Small intestine (tissue), 7 donors: ENCODE measurements around the gene VAV3. TPM values are rescaled to one million over a fixed set of nuclear protein-coding genes. Genes with fewer than 3 reads are reported as not detected.

Source experiments
- DNase-seq, 2 donors: peaks; one replicate each; pipeline versions ENCODE4 v3.0.0 to v3.0.0-alpha.2; 2013
- FAIRE-seq: peaks from 2 replicates; lab custom pipeline; 2012; peaks lifted over from hg19 to GRCh38; lab: Jason Lieb, UNC
- H3K27ac ChIP-seq, 3 donors: one replicate each; pipeline ENCODE4 v1.5.1; 2013; ENCODE audit warnings: low read length in 2 of 3, mild to moderate bottlenecking in 2 of 3, control low read depth in 1 of 3, inconsistent platforms in 1 of 3, low read depth in 1 of 3, moderate library complexity in 1 of 3
- H3K27me3 ChIP-seq, 3 donors: one replicate each; pipeline ENCODE4 v1.6.1; 2013; ENCODE audit warnings: low read length in 3 of 3, inconsistent platforms in 1 of 3; ENCODE audit not compliant: control insufficient read depth in 3 of 3, insufficient read depth in 3 of 3
- H3K36me3 ChIP-seq, 3 donors: one replicate each; pipeline ENCODE4 v1.6.1; 2013; ENCODE audit warnings: low read length in 3 of 3, inconsistent platforms in 1 of 3, low read depth in 1 of 3, mild to moderate bottlenecking in 1 of 3, moderate library complexity in 1 of 3; ENCODE audit not compliant: control insufficient read depth in 3 of 3, insufficient read depth in 2 of 3
- H3K4me1 ChIP-seq, 3 donors: one replicate each; pipeline ENCODE4 v1.6.1; 2013; ENCODE audit warnings: low read length in 2 of 3, inconsistent platforms in 1 of 3, low read depth in 1 of 3, mild to moderate bottlenecking in 1 of 3, moderate library complexity in 1 of 3; ENCODE audit not compliant: control insufficient read depth in 3 of 3, insufficient read depth in 2 of 3
- H3K4me3 ChIP-seq, 3 donors: one replicate each; pipeline ENCODE4 v1.5.1; 2013; ENCODE audit warnings: low read length in 3 of 3, control low read depth in 1 of 3, inconsistent platforms in 1 of 3, low read depth in 1 of 3, mild to moderate bottlenecking in 1 of 3, moderate library complexity in 1 of 3
- H3K9me3 ChIP-seq, 2 donors: one replicate each; pipeline ENCODE4 v1.6.1; 2013; ENCODE audit warnings: low read depth in 1 of 2, low read length in 1 of 2; ENCODE audit not compliant: control insufficient read depth in 2 of 2, insufficient read depth in 1 of 2
- WGBS, 3 donors: extraction: QIAGEN DNeasy Blood & Tissue Kit; methylation state at CpG; one replicate each; pipeline ENCODE4 v1.1.7; 2013; 5-methylcytosine and 5-hydroxymethylcytosine counted together
- polyA plus RNA-seq, 4 donors: library from polyadenylated mRNA; stranded (reverse) in 3 of 4; unstranded in 1 of 4; fragments of 200-250 nt in 3 of 4; fragments of 120-200 nt in 1 of 4; gene quantifications; one replicate each; pipeline versions ENCODE4 v1.2.1 to v1.2.3, GENCODE V29; 2013
- donor health status: healthy with polysubstance abuse.
- donor health status: control.
- donor health status: control.
- donor health status: Bipolar disorder and iron deficiency.
- donor health status: healthy.

Gene VAV3
- polyA plus RNA-seq, 4 donors: 5.4 to 50.2 (median 11.2) TPM

DNA sequence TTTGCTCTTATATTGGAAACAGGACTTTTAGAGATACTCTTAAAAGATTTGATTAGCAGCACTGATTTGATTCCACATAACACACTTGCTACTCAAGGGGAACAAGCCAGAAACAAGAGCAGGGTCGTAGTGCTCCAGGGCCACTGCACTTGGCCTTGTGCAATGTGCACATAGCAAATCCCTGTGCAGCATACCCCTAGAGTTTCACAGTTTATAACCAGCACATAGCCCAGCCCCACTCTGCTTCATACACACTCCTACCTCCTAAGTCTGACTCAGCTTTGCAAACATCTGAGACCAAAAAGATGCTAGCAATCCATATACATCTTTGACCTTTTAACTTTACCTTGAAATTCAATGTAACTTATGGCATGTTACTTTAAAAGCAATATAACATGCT, 157.6 kb downstream of the VAV3 start:
- 78 to 86% (median 85%) methylated on average over 1 of the region's 1 CpG for WGBS, 3 donors

DNA sequence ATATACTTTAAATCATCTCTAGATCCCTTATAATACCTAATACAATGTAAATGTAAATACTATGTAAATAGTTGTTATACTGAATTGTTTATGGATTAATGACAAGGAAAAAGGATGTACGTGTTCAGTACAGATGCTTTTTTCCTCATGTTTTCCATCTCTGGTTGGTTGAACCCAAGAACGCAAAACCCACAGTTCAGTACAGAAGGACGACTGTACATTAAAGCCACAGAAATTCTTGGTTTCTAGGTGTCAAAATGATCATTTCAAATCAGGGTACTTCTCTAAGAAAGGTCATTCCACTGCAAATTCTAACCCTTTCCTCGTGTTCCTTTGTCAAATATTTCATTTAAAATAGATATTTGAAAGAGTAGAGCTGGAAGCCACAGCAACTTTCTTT, 158.1 kb downstream of the VAV3 start:
- H3K27ac ChIP-seq: no peak overlapping the region
- WGBS, 3 donors: 84 to 92% (median 85%) methylated on average over 4 of the region's 4 CpGs
- no peaks in the 10 kb centered on the region for H3K27me3 ChIP-seq
- H3K4me1 ChIP-seq: no peaks in the 10 kb centered on the region
- H3K4me3 ChIP-seq: no peak overlapping the region
- FAIRE-seq: no peak
- H3K9me3 ChIP-seq: no peaks in the 10 kb centered on the region
- DNase-seq: no peak
- no peaks in the 10 kb centered on the region for H3K36me3 ChIP-seq

More for the DNA sequence above, 157.6 kb downstream of the VAV3 start:
- H3K27me3 ChIP-seq: no peaks in the 10 kb centered on the region
- FAIRE-seq: no peak
- H3K4me1 ChIP-seq: no peaks in the 10 kb centered on the region
- no peaks in the 10 kb centered on the region for H3K9me3 ChIP-seq
- H3K4me3 ChIP-seq: no peak overlapping the region
- no peak overlapping the region for H3K27ac ChIP-seq
- DNase-seq: no peak
- no peaks in the 10 kb centered on the region for H3K36me3 ChIP-seq

DNA sequence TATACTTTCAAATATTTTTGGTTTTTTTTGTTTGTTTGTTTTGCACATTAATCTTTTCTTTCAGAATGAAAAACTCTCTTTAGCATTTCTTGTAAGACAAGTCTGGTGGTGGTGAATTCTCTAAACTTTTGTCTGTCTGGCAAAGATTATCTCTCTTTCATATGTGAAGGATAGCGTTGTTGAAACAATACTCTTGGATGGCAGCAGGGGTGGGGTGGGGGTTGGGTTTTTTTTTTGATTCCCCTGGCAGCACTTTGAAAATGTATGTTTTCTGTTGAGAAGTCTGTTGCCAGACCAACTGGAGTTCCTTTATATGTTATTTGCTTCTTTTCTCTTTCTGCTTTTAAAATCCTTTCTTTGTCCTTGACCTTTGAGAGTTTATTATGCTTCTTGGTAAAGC, 160.2 kb downstream of the VAV3 start:
- FAIRE-seq (no peak), DNase-seq (no peak)
- no peaks in the 10 kb centered on the region for H3K9me3 ChIP-seq
- H3K36me3 ChIP-seq: no peaks in the 10 kb centered on the region
- H3K4me3 ChIP-seq: no peak overlapping the region
- H3K4me1 ChIP-seq: no peaks in the 10 kb centered on the region
- H3K27me3 ChIP-seq: no peaks in the 10 kb centered on the region
- H3K27ac ChIP-seq: no peak overlapping the region
- 78 to 86% (median 85%) methylated on average over 1 of the region's 1 CpG for WGBS, 3 donors

DNA sequence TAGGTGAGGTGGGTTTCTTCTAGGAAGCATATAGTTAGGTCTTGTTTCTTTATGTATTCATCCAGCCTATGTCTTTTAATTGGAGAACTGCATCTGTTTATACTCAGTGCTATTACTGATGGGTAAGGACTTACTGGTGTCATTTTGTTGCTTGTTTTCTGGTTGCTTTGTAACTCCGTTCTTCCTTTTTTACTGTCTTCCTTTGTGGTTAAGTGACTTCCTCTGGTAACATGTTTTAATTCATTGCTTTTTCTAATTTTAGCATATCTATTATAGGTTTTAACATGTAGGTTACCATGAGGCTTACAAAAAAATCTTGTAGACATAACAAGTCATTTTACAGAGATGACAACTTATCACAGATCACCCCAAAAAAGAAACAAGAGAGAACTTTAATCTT, 160.8 kb downstream of the VAV3 start:
- Histone ChIP-seq H3K4me3 (no peak overlapping the region), H3K36me3 (no peaks in the 10 kb centered on the region), H3K4me1 (no peaks in the 10 kb centered on the region), H3K27ac (no peak overlapping the region), H3K27me3 (no peaks in the 10 kb centered on the region), H3K9me3 (no peaks in the 10 kb centered on the region)
- FAIRE-seq: no peak
- WGBS, 3 donors: 48 to 75% (median 72%) methylated on average over 1 of the region's 1 CpG
- DNase-seq: peak in 1 of 2 donors; percentile 24

DNA sequence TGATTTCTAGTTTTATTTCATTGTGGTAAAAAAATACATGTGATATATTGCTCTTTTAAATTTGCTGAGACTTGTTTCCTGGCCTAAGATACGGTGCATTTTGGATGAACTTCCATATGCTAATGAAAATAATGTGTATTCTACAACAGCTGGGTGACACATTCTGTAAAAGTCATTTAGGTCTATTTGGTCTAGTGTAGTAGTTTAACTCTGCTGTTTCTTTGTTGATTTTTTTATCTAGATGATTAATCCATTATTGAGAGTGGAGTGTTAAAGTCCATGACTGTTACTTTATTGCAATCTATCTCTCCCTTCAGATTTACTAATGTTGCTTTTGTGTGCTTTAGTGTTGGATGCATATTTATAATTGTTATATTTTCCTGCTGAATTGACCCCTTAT, 161.4 kb downstream of the VAV3 start:
- FAIRE-seq: no peak
- H3K9me3 ChIP-seq: no peaks in the 10 kb centered on the region
- no peaks in the 10 kb centered on the region for H3K4me1 ChIP-seq
- no peak overlapping the region for H3K4me3 ChIP-seq
- 21 to 30% (median 22%) methylated on average over 1 of the region's 1 CpG for WGBS, 3 donors
- H3K36me3 ChIP-seq: no peaks in the 10 kb centered on the region
- DNase-seq: peak in 1 of 2 donors; percentile 39
- no peaks in the 10 kb centered on the region for H3K27me3 ChIP-seq
- no peak overlapping the region for H3K27ac ChIP-seq

DNA sequence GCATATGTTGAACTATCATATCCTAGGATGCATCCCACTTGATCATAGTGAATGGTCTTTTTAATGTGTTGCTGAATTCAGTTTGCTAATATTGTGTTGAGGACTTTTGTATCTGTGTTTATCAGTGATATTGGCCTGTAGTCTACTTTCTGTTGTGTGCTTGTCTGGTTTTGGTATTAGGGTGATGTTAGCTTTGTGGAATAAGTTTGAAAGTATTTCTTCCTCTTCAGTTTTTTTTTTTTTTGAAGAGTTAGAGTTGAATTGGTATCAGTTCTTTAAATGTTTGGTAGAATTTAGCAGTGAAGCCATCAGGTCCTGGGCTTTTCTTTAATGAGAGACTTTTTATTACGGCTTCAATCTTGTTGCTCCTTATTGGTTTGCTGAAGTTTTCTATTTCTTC, 162.3 kb downstream of the VAV3 start:
- no peak for DNase-seq
- FAIRE-seq: no peak
- Histone ChIP-seq H3K9me3 (no peaks in the 10 kb centered on the region), H3K36me3 (no peaks in the 10 kb centered on the region), H3K4me3 (no peak overlapping the region), H3K27ac (no peak overlapping the region), H3K4me1 (no peaks in the 10 kb centered on the region), H3K27me3 (no peaks in the 10 kb centered on the region)
- WGBS, 3 donors: 91 to 100% (median 96%) methylated on average over 1 of the region's 1 CpG

DNA sequence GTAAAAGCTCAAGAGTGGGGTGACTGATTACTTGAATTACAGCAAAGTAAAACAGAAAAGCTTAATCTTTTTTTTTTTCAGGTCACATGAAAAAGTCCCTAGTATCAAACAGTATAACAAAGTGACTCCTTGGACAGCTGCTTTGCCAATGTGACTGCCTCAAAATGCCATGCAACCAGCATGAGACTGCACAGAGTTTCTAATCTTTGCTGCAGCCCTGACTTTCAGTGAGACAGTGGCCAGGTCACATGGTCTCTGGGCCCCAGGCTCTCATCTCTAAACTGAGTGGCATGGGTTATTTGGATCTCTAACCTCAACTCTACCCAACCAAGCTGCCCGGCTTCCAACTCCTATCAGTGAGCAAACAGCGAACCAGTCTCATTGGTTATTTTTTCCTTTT, 169.0 kb downstream of the VAV3 start:
- 85 to 96% (median 95%) methylated on average over 2 of the region's 2 CpGs for WGBS, 3 donors
- no peak for FAIRE-seq

DNA sequence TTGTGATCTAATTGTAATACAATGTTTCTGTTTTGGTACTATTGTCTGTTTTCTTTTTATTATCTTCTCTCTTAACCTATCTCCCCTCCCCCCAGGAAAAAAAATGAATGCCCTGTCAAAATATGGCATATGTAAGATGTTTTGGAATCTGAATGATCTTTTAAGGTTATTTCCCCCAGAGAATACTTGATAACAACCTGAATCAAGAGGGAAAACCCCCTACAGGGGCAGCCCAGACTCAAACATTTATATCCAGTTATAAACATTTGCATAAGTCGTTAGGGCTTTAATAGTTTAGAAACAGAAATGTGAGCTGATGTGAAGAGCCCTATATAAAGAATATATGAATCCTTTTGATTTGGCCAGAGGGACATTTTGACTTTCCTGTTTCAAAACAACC, 169.5 kb downstream of the VAV3 start:
- H3K9me3 ChIP-seq: no peaks in the 10 kb centered on the region
- whole genome bisulfite sequencing, 3 donors: 33 to 42% (median 40%) methylated on average over 1 of the region's 1 CpG
- H3K27ac ChIP-seq: no peak overlapping the region

More for the DNA sequence above, 169.0 kb downstream of the VAV3 start:
- H3K4me1 ChIP-seq: no peaks in the 10 kb centered on the region
- no peak overlapping the region for H3K4me3 ChIP-seq
- no peaks in the 10 kb centered on the region for H3K36me3 ChIP-seq
- peaks cover 0 to 2% (median 0%) of the 10 kb centered on the region in 3 donors for H3K27me3 ChIP-seq
- no peak for DNase-seq
- H3K27ac ChIP-seq: no peak overlapping the region
- H3K9me3 ChIP-seq: no peaks in the 10 kb centered on the region

DNA sequence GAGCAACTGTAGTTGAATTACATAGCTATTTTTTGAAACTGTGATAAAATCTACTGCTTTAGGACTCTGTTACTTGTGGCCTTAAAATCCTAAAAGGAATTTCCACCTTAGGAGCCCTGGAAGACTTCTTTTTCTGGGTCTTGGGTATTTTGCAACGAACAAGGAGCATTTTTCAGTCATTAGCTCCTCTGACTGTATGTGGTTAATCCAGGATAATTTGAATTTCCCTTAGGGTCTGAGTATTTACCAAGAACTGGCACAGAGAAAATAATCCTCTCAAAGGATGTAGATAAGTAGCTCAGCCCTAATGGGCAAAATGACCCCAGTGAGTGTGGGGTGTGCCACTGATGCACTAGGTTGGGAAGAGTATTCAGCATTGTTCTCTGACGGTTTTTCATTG, 170.4 kb downstream of the VAV3 start:
- FAIRE-seq (no peak), DNase-seq (no peak)
- no peaks in the 10 kb centered on the region for H3K36me3 ChIP-seq
- no peak overlapping the region for H3K4me3 ChIP-seq
- H3K9me3 ChIP-seq: no peaks in the 10 kb centered on the region
- WGBS, 3 donors: 70 to 85% (median 76%) methylated on average over 2 of the region's 2 CpGs
- H3K27me3 ChIP-seq: peaks cover 0 to 2% (median 0%) of the 10 kb centered on the region in 3 donors
- H3K4me1 ChIP-seq: no peaks in the 10 kb centered on the region
- H3K27ac ChIP-seq: no peak overlapping the region

More for the DNA sequence above, 169.5 kb downstream of the VAV3 start:
- no peaks in the 10 kb centered on the region for H3K4me1 ChIP-seq
- DNase-seq (no peak), FAIRE-seq (no peak)
- peaks cover 0 to 2% (median 0%) of the 10 kb centered on the region in 3 donors for H3K27me3 ChIP-seq
- no peak overlapping the region for H3K4me3 ChIP-seq
- H3K36me3 ChIP-seq: no peaks in the 10 kb centered on the region
